HepG2 (cell line): ENCODE measurements around the gene SLC2A10. TPM values are rescaled to one million over a fixed set of nuclear protein-coding genes. Genes with fewer than 3 reads are reported as not detected.
A peak's percentile ranks its signal among the peaks of the same experiment; 100 is the strongest.

Experiments
- ATF1 ChIP-seq: IDR thresholded peaks from 2 replicates; pipeline ENCODE4 v1.6.1; 2016; ENCODE audit warnings: mild to moderate bottlenecking, control low read depth
- CBX5 ChIP-seq: sonication (generic); formaldehyde crosslinking; IDR thresholded peaks from 2 replicates; pipeline ENCODE4 v1.4.0; 2020; ENCODE audit warnings: missing genetic modification reagents, borderline replicate concordance
- DNMT3B ChIP-seq: conservative IDR thresholded peaks from 2 replicates; pipeline ENCODE4 v1.6.1; 2016; ENCODE audit warnings: missing biosample characterization, control low read depth
- FIP1L1 ChIP-seq: fragments of 200-400 bp; formaldehyde crosslinking; IDR thresholded peaks from 2 replicates; pipeline ENCODE4 v1.6.1; 2018; ENCODE audit warnings: low read depth, mild to moderate bottlenecking, low read length, moderate library complexity, borderline replicate concordance; ENCODE audit not compliant: insufficient read depth
- HMG20A ChIP-seq: IDR thresholded peaks from 2 replicates; pipeline ENCODE4 v1.6.1; 2016; ENCODE audit warnings: borderline replicate concordance
- JARID2 ChIP-seq: sonication (generic); formaldehyde crosslinking; IDR thresholded peaks from 2 replicates; pipeline ENCODE4 v1.8.1; 2023; ENCODE audit warnings: missing genetic modification reagents, inconsistent platforms; ENCODE audit not compliant: insufficient replicate concordance
- KDM2A ChIP-seq: sonication (generic); formaldehyde crosslinking; IDR thresholded peaks from 2 replicates; pipeline ENCODE4 v1.4.0; 2020; ENCODE audit warnings: low read depth, missing genetic modification reagents, borderline replicate concordance
- KDM3A ChIP-seq: IDR thresholded peaks from 2 replicates; pipeline ENCODE4 v1.6.1; 2018; ENCODE audit warnings: low read depth, missing compliant biosample characterization
- KLF12 ChIP-seq: sonication (generic); formaldehyde crosslinking; IDR thresholded peaks from 2 replicates; pipeline ENCODE4 v1.4.0; 2020; ENCODE audit warnings: missing genetic modification reagents, borderline replicate concordance
- MIXL1 ChIP-seq: IDR thresholded peaks from 2 replicates; pipeline ENCODE4 v1.6.1; 2016
- NCOA2 ChIP-seq: sonication (generic); formaldehyde crosslinking; IDR thresholded peaks from 2 replicates; pipeline ENCODE4 v1.8.0; 2022; ENCODE audit warnings: inconsistent platforms
- NFKBIZ ChIP-seq: IDR thresholded peaks from 2 replicates; pipeline ENCODE4 v1.6.1; 2018; ENCODE audit warnings: missing genetic modification reagents, missing compliant biosample characterization
- NFRKB ChIP-seq: fragments of 450-650 bp; IDR thresholded peaks from 2 replicates; pipeline ENCODE4 v1.6.1; 2017
- RAD51 ChIP-seq: fragments of 450-650 bp; IDR thresholded peaks from 2 replicates; pipeline ENCODE4 v1.6.1; 2016; ENCODE audit warnings: borderline replicate concordance
- SATB2 ChIP-seq: sonication (generic); formaldehyde crosslinking; IDR thresholded peaks from 2 replicates; pipeline ENCODE4 v1.5.0; 2020; ENCODE audit warnings: missing genetic modification reagents
- SSRP1 ChIP-seq: IDR thresholded peaks from 2 replicates; pipeline ENCODE4 v1.6.1; 2016; ENCODE audit warnings: control low read depth
- TAF15 ChIP-seq: fragments of 200-400 bp; formaldehyde crosslinking; IDR thresholded peaks from one replicate; pipeline ENCODE4 v1.6.1; 2018; ENCODE audit warnings: mild to moderate bottlenecking, low read depth, low read length; ENCODE audit not compliant: poor library complexity, severe bottlenecking
- TP53 ChIP-seq: sonication (generic); formaldehyde crosslinking; conservative IDR thresholded peaks from 2 replicates; pipeline ENCODE4 v1.4.0; 2020; ENCODE audit warnings: missing genetic modification reagents
- ZEB1 ChIP-seq: IDR thresholded peaks from 2 replicates; pipeline ENCODE4 v1.6.1; 2012; ENCODE audit warnings: mild to moderate bottlenecking, low read depth, inconsistent platforms; ENCODE audit not compliant: insufficient replicate concordance
- ZNF160 ChIP-seq: sonication (generic); formaldehyde crosslinking; IDR thresholded peaks from 2 replicates; pipeline ENCODE4 v1.8.0; 2022; ENCODE audit warnings: mild to moderate bottlenecking, inconsistent platforms, missing genetic modification reagents
- ZNF224 ChIP-seq: sonication (generic); formaldehyde crosslinking; IDR thresholded peaks from 2 replicates; pipeline ENCODE4 v1.5.0; 2020; ENCODE audit warnings: mild to moderate bottlenecking, missing genetic modification reagents
- ZNF414 ChIP-seq: sonication (generic); formaldehyde crosslinking; IDR thresholded peaks from 2 replicates; pipeline ENCODE4 v1.5.0; 2020; ENCODE audit warnings: missing genetic modification reagents
- ZNF564 ChIP-seq: sonication (generic); formaldehyde crosslinking; IDR thresholded peaks from 2 replicates; pipeline ENCODE4 v1.8.1; 2023; ENCODE audit warnings: mild to moderate bottlenecking, missing genetic modification reagents
- ZNF703 ChIP-seq: sonication (generic); formaldehyde crosslinking; IDR thresholded peaks from 2 replicates; pipeline ENCODE4 v1.5.1; 2020; ENCODE audit warnings: missing genetic modification reagents, mild to moderate bottlenecking, moderate library complexity, borderline replicate concordance
- ZSCAN20 ChIP-seq: sonication (generic); formaldehyde crosslinking; IDR thresholded peaks from 2 replicates; pipeline ENCODE4 v1.4.0; 2020; ENCODE audit warnings: missing genetic modification reagents, mild to moderate bottlenecking, borderline replicate concordance
- ZZZ3 ChIP-seq: sonication (generic); formaldehyde crosslinking; IDR thresholded peaks from 2 replicates; pipeline ENCODE4 v1.4.0; 2020; ENCODE audit warnings: missing genetic modification reagents, mild to moderate bottlenecking, borderline replicate concordance
- polyA plus RNA-seq, 8 experiments: library from polyadenylated mRNA; depleted of rRNA in 3 of 8; stranded (reverse) in 7 of 8; unstranded in 1 of 8; fragments of >200 nt; fragmentation: Illumina TruSeq in 4 of 8; extraction: Trizol in 4 of 8; gene quantifications; 2 replicates each; pipeline versions ENCODE4 v1.2.1 to v1.2.3, GENCODE V29; 2011 to 2016; ENCODE audit warnings: low read depth in 4 of 8, missing spikeins in 1 of 8, mixed read lengths in 1 of 8; ENCODE audit not compliant: insufficient read depth in 1 of 8
- total RNA-seq, 5 experiments: library from RNA; depleted of rRNA; stranded (reverse); fragments of >200 nt; fragmentation: Illumina TruSeq; extraction: Trizol; gene quantifications; 2 replicates each; pipeline ENCODE4 v1.2.3, GENCODE V29; 2016; ENCODE audit warnings: low read depth in 1 of 5
- TF ChIP-seq, protein P1 (sequence below): sonication (generic); formaldehyde crosslinking; IDR thresholded peaks from 2 replicates; pipeline ENCODE4 v1.8.1; 2023; ENCODE audit warnings: missing genetic modification reagents, inconsistent platforms, borderline replicate concordance
- TF ChIP-seq, protein P2 (sequence below): sonication (generic); formaldehyde crosslinking; IDR thresholded peaks from 2 replicates; pipeline ENCODE4 v1.9.0; 2021; ENCODE audit warnings: missing genetic modification reagents, mild to moderate bottlenecking, borderline replicate concordance

SLC2A10 gene
- total and polyA plus RNA-seq, 2 of the 13 experiments (the other 11 are each of a cell fraction or from before 2014, with no cell fraction given) = 16.0 to 18.4 TPM

DNA sequence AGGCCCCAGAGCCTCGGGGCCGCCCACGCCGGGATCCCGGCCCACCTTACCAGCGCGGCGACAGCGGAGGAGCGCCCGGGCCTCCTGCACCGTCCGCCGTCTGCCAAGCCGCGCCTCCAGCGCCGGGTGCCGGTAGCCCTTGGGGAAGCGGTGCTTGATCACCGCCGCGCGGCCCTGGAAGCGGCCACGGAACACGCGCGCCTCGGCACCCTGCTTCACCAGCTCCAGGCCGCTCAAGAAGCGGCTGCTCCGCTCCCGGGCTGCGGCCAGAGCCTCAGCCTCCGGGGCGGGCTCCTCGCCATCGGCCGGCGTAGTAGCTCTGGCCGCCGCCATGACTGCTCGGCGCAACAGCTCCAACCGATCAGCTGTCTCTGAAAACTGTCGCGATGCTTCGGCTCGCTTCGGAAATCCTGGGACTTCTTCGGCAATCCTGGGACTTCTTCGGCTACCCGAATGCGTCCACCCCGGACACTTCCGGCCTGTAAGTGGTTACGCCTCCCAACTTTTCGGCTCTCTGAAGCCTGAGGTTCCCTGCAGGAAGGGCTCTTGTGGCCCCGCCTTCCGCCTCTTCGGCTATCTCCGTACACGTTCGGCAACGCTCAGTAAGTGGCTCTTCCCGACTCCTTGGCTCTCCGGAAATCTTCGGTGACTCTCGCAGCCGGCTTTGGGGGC lies 20.2 kb upstream of the SLC2A10 start, which contains the start of gene TP53RK (continued):
- TF ChIP-seq ZNF160 (CRISPR knock-in tag) (peak; percentile 92; the same call in 1 of the 2 replicates), NFRKB (no peak), TAF15 (peak; percentile 76), ZNF224 (CRISPR knock-in tag) (no peak), TP53 (CRISPR knock-in tag) (0 out of 2 replicates have a peak, but pooled peaks have one; percentile 74), KLF12 (CRISPR knock-in tag) (peak; percentile 92), JARID2 (CRISPR knock-in tag) (peak; percentile 53), DNMT3B (CRISPR knock-in tag) (peak; percentile 59; the same call in 1 of the 2 replicates), SATB2 (CRISPR knock-in tag) (peak; percentile 94), HMG20A (CRISPR knock-in tag) (no peak), ZSCAN20 (peak; percentile 98), NCOA2 (CRISPR knock-in tag) (peak; percentile 37; the same call in 1 of the 2 replicates), KDM2A (CRISPR knock-in tag) (peak; percentile 89), SSRP1 (CRISPR knock-in tag) (no peak), ZNF564 (CRISPR knock-in tag) (peak; percentile 84; the same call in 1 of the 2 replicates), ZEB1 (no peak), ATF1 (CRISPR knock-in tag) (no peak), ZZZ3 (CRISPR knock-in tag) (peak; percentile 83), ZNF414 (CRISPR knock-in tag) (peak; percentile 63; the same call in 1 of the 2 replicates), MIXL1 (CRISPR knock-in tag) (no peak), KDM3A (CRISPR knock-in tag) (peak; percentile 83), FIP1L1 (no peak), NFKBIZ (CRISPR knock-in tag) (no peak; the same call in 1 of the 2 replicates), RAD51 (no peak), ZNF703 (CRISPR knock-in tag) (peak; percentile 74; the same call in 1 of the 2 replicates), CBX5 (CRISPR knock-in tag) (peak; percentile 81; the same call in 1 of the 2 replicates)
- TF ChIP-seq, protein P1, sequence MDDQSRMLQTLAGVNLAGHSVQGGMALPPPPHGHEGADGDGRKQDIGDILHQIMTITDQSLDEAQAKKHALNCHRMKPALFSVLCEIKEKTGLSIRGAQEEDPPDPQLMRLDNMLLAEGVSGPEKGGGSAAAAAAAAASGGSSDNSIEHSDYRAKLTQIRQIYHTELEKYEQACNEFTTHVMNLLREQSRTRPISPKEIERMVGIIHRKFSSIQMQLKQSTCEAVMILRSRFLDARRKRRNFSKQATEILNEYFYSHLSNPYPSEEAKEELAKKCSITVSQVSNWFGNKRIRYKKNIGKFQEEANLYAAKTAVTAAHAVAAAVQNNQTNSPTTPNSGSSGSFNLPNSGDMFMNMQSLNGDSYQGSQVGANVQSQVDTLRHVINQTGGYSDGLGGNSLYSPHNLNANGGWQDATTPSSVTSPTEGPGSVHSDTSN (CRISPR knock-in tag) = peak; percentile 86; the same call in 1 of the 2 replicates
- TF ChIP-seq, protein P2, sequence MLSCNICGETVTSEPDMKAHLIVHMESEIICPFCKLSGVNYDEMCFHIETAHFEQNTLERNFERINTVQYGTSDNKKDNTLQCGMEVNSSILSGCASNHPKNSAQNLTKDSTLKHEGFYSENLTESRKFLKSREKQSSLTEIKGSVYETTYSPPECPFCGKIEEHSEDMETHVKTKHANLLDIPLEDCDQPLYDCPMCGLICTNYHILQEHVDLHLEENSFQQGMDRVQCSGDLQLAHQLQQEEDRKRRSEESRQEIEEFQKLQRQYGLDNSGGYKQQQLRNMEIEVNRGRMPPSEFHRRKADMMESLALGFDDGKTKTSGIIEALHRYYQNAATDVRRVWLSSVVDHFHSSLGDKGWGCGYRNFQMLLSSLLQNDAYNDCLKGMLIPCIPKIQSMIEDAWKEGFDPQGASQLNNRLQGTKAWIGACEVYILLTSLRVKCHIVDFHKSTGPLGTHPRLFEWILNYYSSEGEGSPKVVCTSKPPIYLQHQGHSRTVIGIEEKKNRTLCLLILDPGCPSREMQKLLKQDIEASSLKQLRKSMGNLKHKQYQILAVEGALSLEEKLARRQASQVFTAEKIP (CRISPR knock-in tag) = no peak
